SK-N-SH (cell line): ENCODE results near the gene VTCN1.

Experiments
- CHD2 ChIP-seq: fragments of 150-350 bp; IDR thresholded peaks from 2 replicates; pipeline ENCODE4 v1.6.1; 2018; ENCODE audit warnings: low read length; ENCODE audit not compliant: partially characterized antibody
- CTCF ChIP-seq: fragments of 200-600 bp; sonication (generic); IDR thresholded peaks from 2 replicates; pipeline ENCODE4 v1.6.1; 2017; ENCODE audit warnings: antibody characterized with exemption, mild to moderate bottlenecking, moderate library complexity
- EP300 ChIP-seq, 2 experiments: IDR thresholded peaks; 2 replicates each; pipeline versions ENCODE4 v1.4.0 to v1.6.1; 2012; ENCODE audit warnings: borderline replicate concordance in 1 of 2, low read depth in 1 of 2, low read length in 1 of 2
- POLR2AphosphoS5 ChIP-seq: IDR thresholded peaks from 2 replicates; pipeline ENCODE4 v1.6.1; 2012; ENCODE audit warnings: low read depth, low read length
- RCOR1 ChIP-seq: fragments of 150-350 bp; IDR thresholded peaks from 2 replicates; pipeline ENCODE4 v1.6.1; 2017; ENCODE audit warnings: antibody characterized with exemption, low read length
- REST ChIP-seq: IDR thresholded peaks from 2 replicates; pipeline ENCODE4 v1.6.1; 2012; ENCODE audit warnings: mild to moderate bottlenecking, low read depth, low read length, moderate library complexity
- SIN3A ChIP-seq: IDR thresholded peaks from 2 replicates; pipeline ENCODE4 v1.6.1; 2012; ENCODE audit warnings: low read depth, mild to moderate bottlenecking, low read length, moderate library complexity, borderline replicate concordance
- SMC3 ChIP-seq: IDR thresholded peaks from 2 replicates; pipeline ENCODE4 v1.6.1; 2012; ENCODE audit warnings: low read depth, low read length, improper control_type of control experiment
- USF2 ChIP-seq: fragments of 150-350 bp; IDR thresholded peaks from 2 replicates; pipeline ENCODE4 v1.6.1; 2017; ENCODE audit warnings: antibody characterized with exemption, low read length, low read depth, borderline replicate concordance
- YY1 ChIP-seq: IDR thresholded peaks from 2 replicates; pipeline ENCODE4 v1.4.0; 2012; ENCODE audit warnings: low read depth, mild to moderate bottlenecking

GRCh38 chr1:117213046-117213445, 2.3 kb upstream of the VTCN1 start:
- TF ChIP-seq YY1 = no peak
- TF ChIP-seq CTCF = no peak
- TF ChIP-seq POLR2AphosphoS5 = no peak
- TF ChIP-seq REST = no peak
- no peak for TF ChIP-seq RCOR1
- no peak for TF ChIP-seq CHD2
- TF ChIP-seq SIN3A = no peak
- TF ChIP-seq USF2 = no peak
- no peak for TF ChIP-seq SMC3
- no peak for TF ChIP-seq EP300 (IDR thresholded peaks at IDR 0.05; ENCODE audit: borderline replicate concordance in 1 of 2, low read depth in 1 of 2, low read length in 1 of 2)
